Measurements from ENCODE around the gene CHRNA4. TPM values are rescaled to one million over a fixed set of nuclear protein-coding genes. Genes with fewer than 3 reads are reported as not detected.

Gene CHRNA4
- total RNA-seq, 1 experiment from 2014 or later: 0.11 TPM

DNA sequence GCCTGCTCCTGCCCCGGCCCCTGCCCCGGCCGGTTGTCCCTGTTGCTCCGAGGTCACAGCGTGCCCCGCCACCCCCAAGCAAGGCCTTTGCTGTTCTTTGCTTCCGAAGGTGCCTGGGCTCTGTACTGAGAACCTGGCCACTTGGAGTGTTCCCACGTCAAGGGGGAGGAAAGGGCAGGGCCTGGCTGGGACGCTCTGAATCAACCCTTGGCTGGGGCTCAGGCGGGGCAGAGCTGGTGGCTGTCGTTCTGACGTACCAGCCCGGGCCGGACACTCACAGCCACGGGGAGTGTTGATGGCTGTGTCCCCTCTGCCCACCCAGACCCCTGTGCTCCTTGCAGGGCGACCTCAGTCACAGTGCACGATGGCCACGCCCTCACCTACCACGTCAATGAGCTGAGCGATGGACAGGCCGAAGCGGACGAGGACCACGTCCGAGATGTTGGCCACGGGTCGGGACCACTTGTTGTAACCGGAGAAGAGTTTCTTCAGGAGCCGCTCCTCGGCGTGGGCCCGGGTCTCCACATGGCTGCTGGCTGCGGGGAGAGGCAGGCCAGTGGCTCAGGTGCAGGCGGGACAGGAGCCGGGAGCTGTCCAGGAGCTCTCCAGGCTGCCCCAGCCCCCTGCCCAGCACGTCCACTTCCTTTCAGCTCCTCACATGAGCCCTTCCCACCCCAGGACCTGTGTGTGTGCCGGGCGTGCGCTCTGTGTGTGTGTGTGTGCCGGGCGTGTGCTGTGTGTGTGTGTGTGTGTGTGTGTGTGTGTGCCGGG lies 1.8 kb downstream of the CHRNA4 start:
- ChIA-PET CTCF (interaction anchor here (0.6 kb wide), 1 partner anchor 179 kb away, joined by 5 read pairs; no protein-coding TSS in a partner anchor), POLR2A (interaction anchor here (0.6 kb wide), 1 partner anchor 11 kb away, joined by 3 read pairs; no protein-coding TSS in a partner anchor)

GRCh38 chr20:63357921-63358905 lies 2.9 kb downstream of the CHRNA4 start:
- peaks cover 13% of the 10 kb centered on the region; the same call in 1 of the 2 replicates for H3K9me3 ChIP-seq
- no peaks in the 10 kb centered on the region for H3K36me3 ChIP-seq (ENCODE audit: control insufficient read depth, insufficient read depth, low read length)
- ChIA-PET POLR2A (no interaction called here), CTCF (interaction anchor here (1.1 kb wide), 1 partner anchor 135 kb away, joined by 3 read pairs; no protein-coding TSS in a partner anchor)
- intact Hi-C loops (cut with micrococcal nuclease; ENCODE audit: unreplicated experiment): no loop called here
- no peak overlapping the region for H3K4me3 Mint-ChIP-seq (ENCODE audit: unreplicated experiment)
- TF ChIP-seq, protein P1, sequence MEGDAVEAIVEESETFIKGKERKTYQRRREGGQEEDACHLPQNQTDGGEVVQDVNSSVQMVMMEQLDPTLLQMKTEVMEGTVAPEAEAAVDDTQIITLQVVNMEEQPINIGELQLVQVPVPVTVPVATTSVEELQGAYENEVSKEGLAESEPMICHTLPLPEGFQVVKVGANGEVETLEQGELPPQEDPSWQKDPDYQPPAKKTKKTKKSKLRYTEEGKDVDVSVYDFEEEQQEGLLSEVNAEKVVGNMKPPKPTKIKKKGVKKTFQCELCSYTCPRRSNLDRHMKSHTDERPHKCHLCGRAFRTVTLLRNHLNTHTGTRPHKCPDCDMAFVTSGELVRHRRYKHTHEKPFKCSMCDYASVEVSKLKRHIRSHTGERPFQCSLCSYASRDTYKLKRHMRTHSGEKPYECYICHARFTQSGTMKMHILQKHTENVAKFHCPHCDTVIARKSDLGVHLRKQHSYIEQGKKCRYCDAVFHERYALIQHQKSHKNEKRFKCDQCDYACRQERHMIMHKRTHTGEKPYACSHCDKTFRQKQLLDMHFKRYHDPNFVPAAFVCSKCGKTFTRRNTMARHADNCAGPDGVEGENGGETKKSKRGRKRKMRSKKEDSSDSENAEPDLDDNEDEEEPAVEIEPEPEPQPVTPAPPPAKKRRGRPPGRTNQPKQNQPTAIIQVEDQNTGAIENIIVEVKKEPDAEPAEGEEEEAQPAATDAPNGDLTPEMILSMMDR (IDR thresholded peaks at IDR 0.05; ENCODE audit: insufficient read depth in 1 of 2, low read depth in 1 of 2, low read length in 1 of 2, severe bottlenecking in 1 of 2, unreplicated experiment in 1 of 2): no peak
- H3K4me1 ChIP-seq: peaks cover 10% of the 10 kb centered on the region
- H3K27ac Mint-ChIP-seq (ENCODE audit: unreplicated experiment): no peak overlapping the region
- BruUV-seq (replicated peaks): no TSS peak
- H3K27me3 ChIP-seq (replicated peaks; ENCODE audit: control insufficient read depth, insufficient read depth, low read length): no peaks in the 10 kb centered on the region
- peaks cover 10% of the 10 kb centered on the region for H3K4me1 Mint-ChIP-seq (ENCODE audit: low read depth, unreplicated experiment)
- no peaks in the 10 kb centered on the region for H3K9me3 Mint-ChIP-seq (ENCODE audit: unreplicated experiment)
- H3K27me3 Mint-ChIP-seq (ENCODE audit: insufficient read depth, unreplicated experiment): no peaks in the 10 kb centered on the region
- H3K4me3 ChIP-seq (ENCODE audit: low read depth, low read length): no peak overlapping the region
- H3K36me3 Mint-ChIP-seq (ENCODE audit: insufficient read depth, unreplicated experiment): peaks cover 4% of the 10 kb centered on the region
- DNase-seq: no peak

More for the DNA sequence above, 1.8 kb downstream of the CHRNA4 start:
- Mint-ChIP-seq H3K27ac (ENCODE audit: unreplicated experiment) (peak overlapping the region; percentile 29), H3K36me3 (ENCODE audit: insufficient read depth, unreplicated experiment) (peaks cover 4% of the 10 kb centered on the region), H3K9me3 (ENCODE audit: unreplicated experiment) (no peaks in the 10 kb centered on the region), H3K4me3 (ENCODE audit: unreplicated experiment) (no peak overlapping the region), H3K4me1 (ENCODE audit: low read depth, unreplicated experiment) (peaks cover 14% of the 10 kb centered on the region), H3K27me3 (ENCODE audit: insufficient read depth, unreplicated experiment) (no peaks in the 10 kb centered on the region)
- H3K36me3 ChIP-seq (ENCODE audit: control insufficient read depth, insufficient read depth, low read length): no peaks in the 10 kb centered on the region
- no peaks in the 10 kb centered on the region for H3K27me3 ChIP-seq (replicated peaks; ENCODE audit: control insufficient read depth, insufficient read depth, low read length)
- H3K4me3 ChIP-seq (ENCODE audit: low read depth, low read length): no peak overlapping the region
- no TSS peak for BruUV-seq (replicated peaks)
- TF ChIP-seq, protein P1 (IDR thresholded peaks at IDR 0.05; ENCODE audit: insufficient read depth in 1 of 2, low read depth in 1 of 2, low read length in 1 of 2, severe bottlenecking in 1 of 2, unreplicated experiment in 1 of 2): no peak
- no peak for DNase-seq
- intact Hi-C loops (cut with micrococcal nuclease; ENCODE audit: unreplicated experiment): no loop called here
- H3K9me3 ChIP-seq: peaks cover 13% of the 10 kb centered on the region; the same call in 1 of the 2 replicates
- peaks cover 19% of the 10 kb centered on the region for H3K4me1 ChIP-seq
